Mesothelial cell of epicardium (in vitro differentiated cells): ENCODE data around the gene PRR7. TPM values are rescaled to one million over a fixed set of nuclear protein-coding genes. Genes with fewer than 3 reads are reported as not detected.

Source experiments
- DNase-seq, 2 experiments: peaks; one replicate each; pipeline ENCODE4 v3.0.0; 2021; ENCODE audit warnings: low spot score in 2 of 2; ENCODE audit not compliant: unreplicated experiment in 2 of 2
- H3K27ac Mint-ChIP-seq: 2 replicates; pipeline ENCODE4 v1.8.0; 2021; ENCODE audit warnings: mixed read lengths
- H3K27me3 Mint-ChIP-seq: 2 replicates; pipeline ENCODE4 v1.8.0; 2021; ENCODE audit warnings: low read depth, mixed read lengths
- H3K36me3 Mint-ChIP-seq: 2 replicates; pipeline ENCODE4 v1.8.0; 2021; ENCODE audit warnings: mixed read lengths
- H3K4me1 Mint-ChIP-seq: 2 replicates; pipeline ENCODE4 v1.8.0; 2021; ENCODE audit warnings: mixed read lengths
- H3K4me3 Mint-ChIP-seq: 2 replicates; pipeline ENCODE4 v1.8.0; 2021; ENCODE audit warnings: mild to moderate bottlenecking, moderate library complexity, mixed read lengths
- H3K9me3 Mint-ChIP-seq: 2 replicates; pipeline ENCODE4 v1.8.0; 2021; ENCODE audit warnings: mixed read lengths
- CTCF ChIP-seq: fragments of 200-600 bp; sonication (generic); IDR thresholded peaks from one replicate; pipeline ENCODE4 v1.5.0; 2021; ENCODE audit warnings: antibody characterized with exemption; ENCODE audit not compliant: unreplicated experiment
- total RNA-seq: library from RNA; stranded (reverse); gene quantifications from 3 replicates; pipeline ENCODE4 v1.2.1, GENCODE V29; 2021

PRR7 gene
- total RNA-seq, 1 donor from 2014 or later, result 5.9 TPM

GRCh38 chr5:177427211-177427822, 19.3 kb upstream of the PRR7 start:
- TF ChIP-seq CTCF, result no peak
- Mint-ChIP-seq H3K4me3 (peak overlapping the region; percentile 79), H3K27me3 (no peaks in the 10 kb centered on the region), H3K4me1 (peaks cover 23% of the 10 kb centered on the region), H3K9me3 (no peaks in the 10 kb centered on the region), H3K36me3 (no peaks in the 10 kb centered on the region), H3K27ac (peak overlapping the region; percentile 89)
- no peak for DNase-seq

GRCh38 chr5:177427919-177428573, 18.6 kb upstream of the PRR7 start:
- no peaks in the 10 kb centered on the region for H3K9me3 Mint-ChIP-seq
- H3K4me1 Mint-ChIP-seq, result peaks cover 23% of the 10 kb centered on the region
- H3K36me3 Mint-ChIP-seq, result no peaks in the 10 kb centered on the region
- peak overlapping the region; percentile 79 for H3K4me3 Mint-ChIP-seq
- peak overlapping the region; percentile 89 for H3K27ac Mint-ChIP-seq
- no peaks in the 10 kb centered on the region for H3K27me3 Mint-ChIP-seq
- TF ChIP-seq CTCF, result no peak
- no peak for DNase-seq

GRCh38 chr5:177428574-177429217, 17.9 kb upstream of the PRR7 start:
- no peaks in the 10 kb centered on the region for H3K27me3 Mint-ChIP-seq
- H3K4me1 Mint-ChIP-seq, result peaks cover 23% of the 10 kb centered on the region
- no peaks in the 10 kb centered on the region for H3K9me3 Mint-ChIP-seq
- peaks cover 2% of the 10 kb centered on the region for H3K36me3 Mint-ChIP-seq
- peak overlapping the region; percentile 24 for H3K4me3 Mint-ChIP-seq
- H3K27ac Mint-ChIP-seq, result no peak overlapping the region
- no peak for DNase-seq
- no peak for TF ChIP-seq CTCF

GRCh38 chr5:177429248-177430040, 17.2 kb upstream of the PRR7 start:
- Mint-ChIP-seq H3K27me3 (no peaks in the 10 kb centered on the region), H3K9me3 (no peaks in the 10 kb centered on the region), H3K4me1 (peaks cover 23% of the 10 kb centered on the region), H3K27ac (peak overlapping the region; percentile 50), H3K4me3 (peak overlapping the region; percentile 24), H3K36me3 (peaks cover 2% of the 10 kb centered on the region)
- TF ChIP-seq CTCF, result no peak
- no peak for DNase-seq

GRCh38 chr5:177430140-177430951, 16.3 kb upstream of the PRR7 start:
- Mint-ChIP-seq H3K4me1 (peaks cover 23% of the 10 kb centered on the region), H3K27ac (no peak overlapping the region), H3K27me3 (no peaks in the 10 kb centered on the region), H3K9me3 (no peaks in the 10 kb centered on the region), H3K4me3 (no peak overlapping the region), H3K36me3 (peaks cover 2% of the 10 kb centered on the region)
- TF ChIP-seq CTCF, result no peak
- DNase-seq, result no peak
